IPS-15b (cell line): ENCODE results near the gene SLC35E3.

Experiments used
- H3K27me3 ChIP-seq: one replicate; pipeline ENCODE4 v1.6.1; 2013; ENCODE audit warnings: low read length; ENCODE audit not compliant: control insufficient read depth, insufficient read depth
- H3K36me3 ChIP-seq: one replicate; pipeline ENCODE4 v1.6.1; 2013; ENCODE audit warnings: low read length; ENCODE audit not compliant: control insufficient read depth, insufficient read depth
- H3K4me1 ChIP-seq: one replicate; pipeline ENCODE4 v1.6.1; 2013; ENCODE audit warnings: mild to moderate bottlenecking, low read length; ENCODE audit not compliant: control insufficient read depth, insufficient read depth
- H3K4me3 ChIP-seq: one replicate; pipeline ENCODE4 v1.5.1; 2013; ENCODE audit warnings: low read depth, low read length
- H3K9ac ChIP-seq: one replicate; pipeline ENCODE4 v1.6.1; 2013; ENCODE audit warnings: low read depth, mild to moderate bottlenecking, low read length
- H3K9me3 ChIP-seq: one replicate; pipeline ENCODE4 v1.6.1; 2013; ENCODE audit warnings: mild to moderate bottlenecking, low read length; ENCODE audit not compliant: control insufficient read depth, insufficient read depth

SLC35E3 gene

DNA sequence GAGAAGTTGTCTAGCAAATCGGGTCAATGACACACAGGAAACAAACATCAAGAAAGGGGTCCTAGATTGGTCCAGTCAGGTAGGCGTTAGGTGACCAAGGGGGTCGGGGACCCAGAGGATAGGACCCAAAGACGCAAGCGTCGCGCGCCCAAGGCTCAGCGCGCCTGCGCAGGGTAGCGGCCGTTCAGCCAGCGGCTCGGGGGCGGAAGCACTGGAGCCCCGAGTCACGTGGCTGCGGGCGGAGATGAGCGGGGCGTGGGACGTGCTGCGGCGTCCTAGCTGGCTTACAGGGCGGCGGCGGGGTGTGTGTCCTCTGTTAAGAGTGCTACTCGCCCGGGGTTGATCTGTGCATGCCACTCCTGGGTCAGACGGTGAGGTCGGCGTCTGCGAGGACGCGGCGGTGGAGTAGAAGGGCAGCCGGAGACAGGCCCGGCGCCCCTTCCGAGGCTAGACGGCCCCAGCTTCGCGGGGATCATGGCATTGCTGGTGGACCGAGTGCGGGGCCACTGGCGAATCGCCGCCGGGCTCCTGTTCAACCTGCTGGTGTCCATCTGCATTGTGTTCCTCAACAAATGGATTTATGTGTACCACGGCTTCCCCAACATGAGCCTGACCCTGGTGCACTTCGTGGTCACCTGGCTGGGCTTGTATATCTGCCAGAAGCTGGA lies at the start of gene SLC35E3:
Gene SLC35E3 (plus strand): TSS at position 273 of the 668 bp plus-strand sequence. CDS start 202 bp downstream, at position 475.
- H3K9me3 ChIP-seq, result no peaks in the 10 kb centered on the region
- H3K27me3 ChIP-seq, result no peaks in the 10 kb centered on the region
- H3K9ac ChIP-seq, result peak within 1 kb of the TSS; percentile 82
- H3K36me3 ChIP-seq, result peaks cover 5% of the 10 kb centered on the region
- peak within 1 kb of the TSS; percentile 95 for H3K4me3 ChIP-seq
- H3K4me1 ChIP-seq, result peaks cover 9% of the 10 kb centered on the region

DNA sequence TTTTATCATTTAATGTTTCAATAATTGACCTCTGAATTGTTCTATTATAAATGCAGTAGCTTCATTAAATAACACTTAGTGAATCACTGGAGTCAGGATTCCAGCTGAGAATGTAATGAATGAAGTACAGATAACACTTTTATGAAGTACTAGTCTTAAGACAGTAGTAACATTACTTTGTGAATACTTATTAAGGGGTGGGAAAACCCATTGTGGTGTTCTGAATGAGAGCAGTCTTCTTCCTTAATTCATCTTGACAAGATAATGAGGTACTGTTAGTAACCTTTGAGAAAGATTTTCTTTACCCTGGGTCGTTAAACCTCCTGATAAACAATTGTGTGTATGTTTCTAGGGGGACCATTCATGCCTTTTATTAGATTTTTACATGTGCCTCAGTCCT lies 46.5 kb upstream of the SLC35E3 start:
- H3K27me3 ChIP-seq, result no peaks in the 10 kb centered on the region
- peaks cover 22% of the 10 kb centered on the region for H3K36me3 ChIP-seq
- no peaks in the 10 kb centered on the region for H3K4me1 ChIP-seq
- no peaks in the 10 kb centered on the region for H3K9me3 ChIP-seq
- no peak overlapping the region for H3K4me3 ChIP-seq
- no peak overlapping the region for H3K9ac ChIP-seq

GRCh38 chr12:68727776-68728175 lies 18.2 kb upstream of the SLC35E3 start:
- H3K27me3 ChIP-seq, result no peaks in the 10 kb centered on the region
- no peak overlapping the region for H3K9ac ChIP-seq
- H3K36me3 ChIP-seq, result peaks cover 10% of the 10 kb centered on the region
- no peak overlapping the region for H3K4me3 ChIP-seq
- H3K9me3 ChIP-seq, result no peaks in the 10 kb centered on the region
- H3K4me1 ChIP-seq, result no peaks in the 10 kb centered on the region

DNA sequence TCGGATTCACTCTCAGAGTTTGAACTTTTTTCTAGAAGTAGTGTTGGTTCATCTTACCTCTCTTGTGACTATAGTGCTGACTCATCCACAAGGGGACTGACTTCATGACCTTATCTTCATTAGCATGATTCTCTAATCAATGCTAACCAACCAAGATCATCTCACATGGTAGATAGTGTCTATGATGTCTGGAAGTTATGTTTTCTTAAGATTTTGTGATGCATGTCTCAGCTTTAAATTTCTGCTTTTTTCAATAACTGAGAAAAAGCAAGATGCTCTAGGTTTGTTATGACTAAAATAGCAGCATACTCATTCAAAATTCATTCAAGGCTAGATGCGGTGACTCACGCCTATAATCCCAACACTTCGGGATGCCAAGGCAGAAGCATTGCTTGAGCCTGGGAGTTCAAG lies 12.3 kb upstream of the SLC35E3 start:
- Histone ChIP-seq H3K4me1 (no peaks in the 10 kb centered on the region), H3K9me3 (no peaks in the 10 kb centered on the region), H3K9ac (no peak overlapping the region), H3K4me3 (no peak overlapping the region), H3K27me3 (no peaks in the 10 kb centered on the region), H3K36me3 (peaks cover 23% of the 10 kb centered on the region)

GRCh38 chr12:68739891-68740290 lies 6.1 kb upstream of the SLC35E3 start:
- Histone ChIP-seq H3K36me3 (peaks cover 15% of the 10 kb centered on the region), H3K4me3 (no peak overlapping the region), H3K27me3 (no peaks in the 10 kb centered on the region), H3K4me1 (no peaks in the 10 kb centered on the region), H3K9me3 (no peaks in the 10 kb centered on the region), H3K9ac (no peak overlapping the region)

- peaks cover 5% of the 10 kb centered on the region for H3K36me3 ChIP-seq
- H3K9ac ChIP-seq, result no peak overlapping the region
Measured at GRCh38 chr12:68743356-68743755, 2.6 kb upstream of the SLC35E3 start.

GRCh38 chr12:68745376-68745903 lies 536 bp upstream of the SLC35E3 start:
- peak overlapping the region; percentile 95 for H3K4me3 ChIP-seq
- H3K27me3 ChIP-seq, result no peaks in the 10 kb centered on the region
- H3K4me1 ChIP-seq, result peaks cover 9% of the 10 kb centered on the region
- H3K9me3 ChIP-seq, result no peaks in the 10 kb centered on the region
- peak overlapping the region; percentile 62 for H3K9ac ChIP-seq
- H3K36me3 ChIP-seq, result peaks cover 5% of the 10 kb centered on the region

More at GRCh38 chr12:68743356-68743755, 2.6 kb upstream of the SLC35E3 start:
- Histone ChIP-seq H3K9me3 (no peaks in the 10 kb centered on the region), H3K4me1 (peaks cover 9% of the 10 kb centered on the region), H3K27me3 (no peaks in the 10 kb centered on the region), H3K4me3 (no peak overlapping the region)

DNA sequence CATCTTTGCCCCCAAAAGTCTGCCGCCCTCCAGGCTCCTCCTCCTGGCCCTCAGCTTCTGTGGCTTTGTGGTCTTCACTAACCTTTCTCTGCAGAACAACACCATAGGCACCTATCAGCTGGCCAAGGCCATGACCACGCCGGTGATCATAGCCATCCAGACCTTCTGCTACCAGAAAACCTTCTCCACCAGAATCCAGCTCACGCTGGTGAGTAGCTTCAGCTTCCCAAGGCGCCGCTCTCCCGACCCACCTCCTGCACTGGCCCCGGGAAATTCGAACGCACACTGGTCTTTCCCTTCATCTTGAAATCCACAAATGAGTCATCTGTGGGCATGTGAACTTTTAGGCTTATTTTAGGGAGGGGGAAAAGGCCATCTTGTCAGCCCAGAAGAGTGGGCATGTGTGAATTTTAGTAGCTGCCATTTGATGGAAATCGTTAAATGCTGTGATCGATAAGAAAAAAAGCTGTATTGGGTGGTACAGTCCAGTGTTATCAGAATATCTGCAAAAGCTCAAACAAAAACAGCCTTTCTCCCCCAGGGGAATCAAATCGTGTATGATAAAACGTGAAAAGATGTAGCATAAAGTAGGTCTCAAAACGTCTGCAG lies 700 bp downstream of the SLC35E3 start:
- Histone ChIP-seq H3K9me3 (no peaks in the 10 kb centered on the region), H3K27me3 (no peaks in the 10 kb centered on the region), H3K4me1 (peaks cover 9% of the 10 kb centered on the region), H3K9ac (peak overlapping the region; percentile 82), H3K4me3 (peak overlapping the region; percentile 95), H3K36me3 (peaks cover 4% of the 10 kb centered on the region)

DNA sequence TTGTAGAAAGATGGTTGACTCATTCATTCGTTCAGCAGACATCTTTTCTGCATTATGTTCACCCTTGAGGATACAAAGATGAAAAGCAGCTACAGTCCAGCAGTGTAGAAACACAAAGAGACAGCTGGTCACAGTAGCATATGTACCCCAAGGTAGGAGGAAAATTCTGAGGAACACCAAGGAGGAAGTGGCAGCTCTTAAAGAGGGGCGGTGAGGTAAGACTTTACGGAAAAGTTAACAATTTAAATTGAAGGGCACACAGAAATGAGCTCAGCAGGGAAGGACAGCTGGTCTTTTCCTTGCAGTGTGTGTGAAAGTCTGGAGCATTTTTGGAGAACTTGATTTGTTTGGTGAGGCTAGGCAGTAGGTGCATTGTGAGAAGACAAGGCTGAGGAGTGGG lies 3.5 kb downstream of the SLC35E3 start:
- Histone ChIP-seq H3K9ac (no peak overlapping the region), H3K36me3 (peaks cover 7% of the 10 kb centered on the region), H3K4me3 (no peak overlapping the region), H3K4me1 (peaks cover 9% of the 10 kb centered on the region), H3K27me3 (no peaks in the 10 kb centered on the region), H3K9me3 (no peaks in the 10 kb centered on the region)

- Histone ChIP-seq H3K9ac (no peak overlapping the region), H3K27me3 (no peaks in the 10 kb centered on the region), H3K4me1 (peaks cover 9% of the 10 kb centered on the region), H3K36me3 (peaks cover 7% of the 10 kb centered on the region), H3K4me3 (no peak overlapping the region), H3K9me3 (no peaks in the 10 kb centered on the region)
Measured at GRCh38 chr12:68749861-68750260, 3.9 kb downstream of the SLC35E3 start.

GRCh38 chr12:68750506-68750905 lies 4.5 kb downstream of the SLC35E3 start:
- H3K4me3 ChIP-seq, result no peak overlapping the region
- peaks cover 8% of the 10 kb centered on the region for H3K4me1 ChIP-seq
- no peaks in the 10 kb centered on the region for H3K27me3 ChIP-seq
- no peak overlapping the region for H3K9ac ChIP-seq
- H3K36me3 ChIP-seq, result peaks cover 8% of the 10 kb centered on the region
- H3K9me3 ChIP-seq, result no peaks in the 10 kb centered on the region
